Bone marrow (tissue), 2 donors: ENCODE results near the gene TSTD2.
A peak's percentile ranks its signal among the peaks of the same experiment; 100 is the strongest.
"Not testable (repeated sequence)": the region's sequence is repeated elsewhere in the genome, so short reads cannot be mapped to it uniquely, and the experiment has no call there.

Experiments
- DNase-seq, 2 donors: peaks; one replicate each; lab custom pipeline; 2025; lab: John Stamatoyannopoulos, UW

The TSTD2 gene

GRCh38 chr9:97586909-97587308 is 46.3 kb downstream of the TSTD2 start:
- DNase-seq, result not testable (repeated sequence)

GRCh38 chr9:97584778-97585177 is 48.4 kb downstream of the TSTD2 start:
- DNase-seq, result not testable (repeated sequence)

- not testable (repeated sequence) for DNase-seq
Observed at GRCh38 chr9:97581590-97581989, 51.6 kb downstream of the TSTD2 start.

- no peak for DNase-seq
Observed at GRCh38 chr9:97579914-97580313, 53.3 kb downstream of the TSTD2 start.

DNA sequence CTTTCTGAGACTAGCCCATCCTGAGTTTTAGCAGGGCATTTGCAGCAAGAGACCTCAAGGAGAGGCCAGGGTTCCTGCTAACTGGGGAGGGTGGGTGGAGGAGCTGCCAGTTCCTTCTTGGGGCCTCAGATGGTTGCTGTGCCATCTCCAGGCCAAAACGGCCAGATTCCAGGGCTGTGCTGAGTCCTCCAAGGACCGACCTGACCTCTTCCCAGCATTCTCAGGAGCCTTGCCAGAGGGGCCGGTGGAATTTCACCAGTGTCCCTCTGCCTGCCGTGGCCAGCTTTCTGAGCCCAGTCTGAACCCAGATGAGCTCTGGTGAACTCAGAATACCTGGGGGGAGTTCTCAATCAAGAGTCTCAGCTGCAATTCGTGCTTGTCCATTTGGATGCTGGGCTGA is 54.3 kb downstream of the TSTD2 start:
- DNase-seq, result no peak

DNA sequence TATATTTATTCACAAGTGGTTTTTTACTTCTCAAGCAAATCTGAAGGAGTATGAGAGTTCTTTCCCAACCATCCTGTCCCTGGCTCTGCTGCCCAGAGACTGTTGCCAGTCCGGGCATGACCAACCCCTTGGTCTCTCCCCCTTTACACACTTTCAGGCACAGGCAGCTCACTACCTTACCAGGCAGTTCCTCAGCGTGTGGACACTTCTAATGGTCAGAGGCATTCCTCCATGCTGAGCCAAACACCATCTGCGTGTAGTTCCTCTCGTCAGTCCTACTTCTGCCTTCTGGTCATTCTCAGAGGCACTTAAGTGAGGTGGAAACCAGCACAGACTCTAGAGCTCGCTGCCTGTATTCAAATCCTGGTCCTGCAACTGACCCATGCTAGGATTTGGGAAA is 56.1 kb downstream of the TSTD2 start:
- DNase-seq, result no peak

GRCh38 chr9:97575673-97576200 is 57.4 kb downstream of the TSTD2 start:
- no peak for DNase-seq

GRCh38 chr9:97574921-97575672 is 58.1 kb downstream of the TSTD2 start:
- DNase-seq, result peak in 1 of 2 donors; percentile 3

GRCh38 chr9:97574101-97574571 is 59.0 kb downstream of the TSTD2 start:
- not testable (repeated sequence) for DNase-seq

GRCh38 chr9:97573482-97574073 is 59.6 kb downstream of the TSTD2 start:
- no peak for DNase-seq

DNA sequence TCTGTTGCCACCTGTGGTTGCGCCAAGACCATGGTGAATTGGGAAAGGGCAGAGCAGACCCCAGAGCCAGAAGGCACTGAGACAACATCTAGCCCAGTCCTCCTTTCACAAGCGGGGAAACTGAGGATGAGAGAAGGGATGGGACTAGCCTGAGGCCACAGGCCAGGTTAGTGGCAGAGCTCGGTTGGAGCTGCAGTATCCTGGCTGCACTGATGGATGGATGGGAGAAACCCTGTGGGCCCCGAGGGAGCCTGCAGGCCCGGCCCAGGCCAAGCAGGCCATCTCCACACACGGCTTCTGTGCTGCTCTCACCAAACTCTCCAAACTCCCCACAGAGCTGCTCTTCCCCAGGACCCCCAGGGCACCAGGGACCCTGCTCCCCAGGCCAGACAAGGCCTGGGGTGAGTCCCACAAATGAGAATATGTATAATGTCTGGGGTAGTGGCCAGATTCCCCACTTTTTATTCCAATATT is 60.2 kb downstream of the TSTD2 start:
- no peak for DNase-seq

DNA sequence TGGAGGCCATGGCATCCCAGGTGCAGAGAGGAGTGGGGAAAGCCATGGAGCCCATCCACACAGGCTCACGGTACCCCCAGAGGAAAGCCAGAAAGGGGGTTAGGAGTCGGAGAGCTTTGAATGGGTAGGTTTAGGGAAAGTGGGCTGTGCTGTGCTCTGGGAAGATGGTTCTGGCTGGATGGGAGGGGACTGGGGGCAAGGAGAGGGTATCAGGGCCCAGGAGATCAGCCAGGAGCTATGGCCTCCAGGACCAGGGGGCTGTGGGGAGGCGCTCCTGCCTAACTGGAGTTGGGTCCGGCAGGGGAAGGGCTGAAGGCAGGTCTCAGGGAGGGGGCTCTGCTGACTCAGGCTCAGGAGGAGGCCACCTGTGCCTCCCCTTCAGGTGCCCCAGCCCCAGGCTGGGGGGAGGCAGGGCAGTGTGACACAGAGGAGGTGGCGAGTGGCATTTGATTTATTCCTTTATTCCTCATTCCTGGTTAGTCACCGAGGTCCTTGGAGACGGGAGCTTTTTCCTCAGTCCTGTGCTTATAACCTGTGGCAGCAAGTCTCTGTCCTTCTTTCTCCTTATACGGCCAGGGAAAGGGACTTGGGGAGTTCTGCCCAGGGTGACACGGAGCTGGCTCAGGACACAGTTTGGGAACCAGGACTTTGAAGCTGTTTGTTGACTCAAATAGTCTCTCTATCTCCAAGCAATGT is 60.8 kb downstream of the TSTD2 start:
- no peak for DNase-seq

GRCh38 chr9:97571664-97572063 is 61.5 kb downstream of the TSTD2 start:
- no peak for DNase-seq

- DNase-seq, result no peak
Observed at GRCh38 chr9:97570899-97571298, 62.3 kb downstream of the TSTD2 start.

GRCh38 chr9:97568461-97569275 is 64.5 kb downstream of the TSTD2 start:
- no peak for DNase-seq

DNA sequence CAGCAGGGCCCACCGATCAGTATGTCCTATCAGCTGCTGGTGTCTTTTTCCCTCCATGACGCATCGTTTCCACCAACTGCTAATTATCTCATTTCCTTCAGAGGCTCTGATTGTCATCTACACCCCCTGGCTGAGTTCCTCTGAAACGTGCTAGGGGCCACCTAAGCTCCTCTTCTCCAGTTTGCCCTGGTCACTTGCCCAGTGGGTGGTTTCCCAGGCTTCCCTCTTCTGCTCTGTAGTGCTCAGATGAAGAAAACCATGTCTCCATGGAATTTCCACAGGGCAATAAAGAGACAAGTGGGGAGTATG is 65.3 kb downstream of the TSTD2 start:
- DNase-seq, result peak in 1 of 2 donors; percentile 41

GRCh38 chr9:97567182-97567893 is 65.8 kb downstream of the TSTD2 start:
- no peak for DNase-seq

- no peak for DNase-seq
Observed at GRCh38 chr9:97565262-97565661, 67.9 kb downstream of the TSTD2 start.

DNA sequence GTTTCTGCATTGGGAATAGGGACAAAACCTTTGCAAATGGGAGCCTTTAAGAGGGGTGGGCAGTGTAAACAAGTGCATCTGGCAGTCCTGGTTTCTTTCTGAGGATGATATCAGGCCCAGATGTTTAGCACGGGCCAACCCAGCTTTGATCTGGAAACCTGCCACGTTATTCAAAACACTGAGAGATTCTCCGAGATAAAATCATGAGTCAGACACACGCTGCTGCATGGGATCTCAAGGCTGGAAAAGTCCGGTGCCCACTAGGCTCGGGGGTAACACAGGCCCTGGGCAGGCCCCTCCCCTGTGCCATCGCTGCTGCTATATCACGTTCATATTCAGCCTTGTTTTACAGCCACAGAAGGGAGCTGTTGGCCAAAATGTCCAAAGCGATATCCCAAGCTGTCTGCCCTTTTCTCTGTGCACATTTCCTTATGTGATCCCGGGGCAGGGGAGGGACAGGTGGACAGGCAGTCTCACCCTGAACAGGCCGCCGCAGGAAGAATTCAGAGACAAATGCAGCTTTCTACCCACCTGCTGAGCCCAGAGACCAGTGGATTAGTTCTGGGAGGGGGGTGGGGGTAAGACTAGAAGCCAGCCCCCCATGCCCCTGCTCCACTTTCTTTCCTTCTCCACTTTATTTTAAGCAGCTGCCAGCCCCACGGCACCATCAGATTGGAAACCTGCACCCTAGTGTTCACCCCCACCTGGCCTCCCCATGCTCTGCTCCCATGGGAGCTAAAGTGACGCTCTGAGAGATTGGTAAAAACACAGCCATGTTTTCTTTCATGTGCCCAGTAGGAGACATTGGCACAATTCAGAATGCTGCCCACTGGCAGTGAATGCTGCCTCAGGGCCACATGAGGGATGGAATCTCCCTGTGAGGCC is 68.6 kb downstream of the TSTD2 start:
- DNase-seq, result no peak

GRCh38 chr9:97563458-97564135 is 69.6 kb downstream of the TSTD2 start:
- no peak for DNase-seq
